Fibroblast of skin of back (primary cell): ENCODE measurements around the gene TCF7L2.
A peak's percentile ranks its signal among the peaks of the same experiment; 100 is the strongest.

Experiments
- DNase-seq: peaks from one replicate; pipeline ENCODE4 v3.0.0-alpha.2; 2013

Gene TCF7L2

DNA sequence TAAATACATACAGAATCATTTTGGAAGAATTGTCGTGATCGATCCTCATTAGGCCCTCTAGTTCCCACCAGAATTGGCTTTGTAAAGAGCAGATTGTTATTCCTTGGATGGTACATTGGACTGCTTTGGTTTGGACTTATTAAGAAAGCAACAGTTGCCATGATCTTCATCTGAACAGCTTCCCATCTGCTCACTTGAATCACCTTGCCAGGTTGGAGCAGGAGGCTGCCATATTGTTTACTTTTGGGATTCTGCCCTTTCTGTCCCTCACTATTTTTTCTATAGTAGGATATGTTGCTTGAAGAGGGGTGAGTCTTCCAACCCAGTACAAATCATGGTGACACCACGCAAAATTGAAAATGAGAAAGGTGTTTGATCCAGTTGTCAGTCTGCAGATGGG, 199.6 kb downstream of the TCF7L2 start:
- DNase-seq = no peak

DNA sequence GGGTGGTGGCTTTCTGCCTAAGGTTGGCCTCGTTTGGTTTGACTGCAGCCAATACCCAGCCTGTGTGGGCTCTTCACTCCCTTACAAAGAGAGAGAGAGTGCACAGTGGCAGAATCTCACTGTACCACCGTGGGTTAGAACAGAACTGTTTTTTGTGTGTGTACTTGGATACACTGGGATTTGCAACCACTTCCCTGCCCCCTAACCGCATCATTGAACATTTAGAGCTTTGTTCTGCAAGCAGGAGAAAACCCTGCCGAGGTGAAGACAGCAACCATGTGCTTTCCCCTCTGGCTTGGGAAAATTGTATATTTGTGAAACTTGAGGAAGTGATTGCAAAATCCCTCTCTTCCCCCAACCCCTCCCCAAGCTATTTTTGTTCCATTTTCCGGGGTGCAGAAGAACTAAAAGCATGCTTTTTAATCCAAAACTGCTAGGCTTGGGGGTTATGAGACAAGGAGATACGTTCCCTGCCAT, 201.2 kb downstream of the TCF7L2 start:
- DNase-seq = no peak

DNA sequence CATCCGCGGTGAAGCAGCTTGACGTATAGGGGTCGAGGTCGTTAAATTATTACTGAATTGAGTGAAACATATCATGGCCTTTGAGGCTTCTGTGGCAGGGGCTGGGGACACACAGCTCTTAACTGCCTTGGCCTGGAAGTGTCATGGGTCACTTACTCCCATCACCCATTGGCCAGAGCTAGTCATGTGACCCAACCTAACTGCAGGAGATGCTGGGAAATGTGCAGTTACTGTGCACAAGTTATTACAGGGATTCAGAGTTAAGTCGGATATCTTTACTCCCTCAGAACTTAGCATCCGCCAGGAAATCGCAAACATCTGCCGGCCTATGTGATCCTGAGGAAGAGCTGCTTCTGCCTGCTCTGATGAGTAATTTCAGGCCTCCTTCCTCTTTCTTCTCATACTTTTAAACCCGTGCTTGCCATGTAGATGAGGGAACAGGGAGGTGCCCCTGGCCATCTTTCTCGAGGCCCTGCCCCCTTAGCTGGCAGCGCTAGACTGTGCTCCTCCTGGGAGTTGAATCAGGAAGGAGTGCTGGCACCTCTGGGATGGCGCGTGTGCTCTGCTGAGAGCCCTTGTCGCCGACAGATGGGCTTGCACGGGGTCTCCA, 203.6 kb downstream of the TCF7L2 start:
- peak; percentile 23 for DNase-seq

- no peak for DNase-seq
These were observed 207.4 kb downstream of the TCF7L2 start for GRCh38 chr10:113157441-113157840.

- DNase-seq = peak; percentile 61
These were observed 208.1 kb downstream of the TCF7L2 start for GRCh38 chr10:113158183-113158582.

DNA sequence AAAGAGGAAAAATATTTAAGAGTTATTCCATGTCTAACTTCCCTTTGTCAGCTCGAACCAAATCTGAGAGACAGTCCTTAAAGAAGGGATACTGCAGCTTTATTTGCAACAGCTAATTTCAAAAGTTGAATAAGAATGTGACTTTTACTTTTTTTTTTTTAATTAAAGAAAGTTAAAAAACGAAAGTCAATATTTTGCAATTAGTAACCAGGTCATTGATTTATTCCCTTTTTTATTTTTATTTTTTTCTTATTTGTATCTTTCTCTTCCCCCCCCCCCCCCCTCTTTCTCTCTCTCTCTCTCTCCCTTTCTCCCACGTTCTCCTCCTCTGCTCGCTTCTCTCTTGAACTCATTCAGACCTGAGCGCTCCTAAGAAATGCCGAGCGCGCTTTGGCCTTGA, 209.5 kb downstream of the TCF7L2 start:
- DNase-seq = no peak

DNA sequence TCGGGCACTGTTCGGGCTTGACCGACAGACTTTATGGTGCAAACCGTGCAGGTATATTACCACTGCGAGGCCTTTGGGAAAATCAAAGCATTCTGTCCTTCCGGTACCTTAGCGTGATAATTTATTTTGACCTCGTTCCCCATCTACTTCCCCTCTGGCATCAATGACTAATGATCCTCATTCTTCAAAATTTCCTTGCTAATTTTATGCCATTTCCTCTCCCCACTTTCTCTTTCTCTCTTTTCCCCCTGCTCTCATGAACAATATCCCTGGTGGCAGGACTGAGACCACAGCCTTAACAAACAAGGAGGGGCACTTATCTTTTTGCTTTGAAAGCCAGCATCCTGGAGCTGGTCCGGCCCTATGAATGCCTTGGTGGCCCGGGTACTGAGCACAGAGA, 210.6 kb downstream of the TCF7L2 start:
- no peak for DNase-seq

GRCh38 chr10:113161066-113161465, 211.0 kb downstream of the TCF7L2 start:
- DNase-seq = peak; percentile 55

DNA sequence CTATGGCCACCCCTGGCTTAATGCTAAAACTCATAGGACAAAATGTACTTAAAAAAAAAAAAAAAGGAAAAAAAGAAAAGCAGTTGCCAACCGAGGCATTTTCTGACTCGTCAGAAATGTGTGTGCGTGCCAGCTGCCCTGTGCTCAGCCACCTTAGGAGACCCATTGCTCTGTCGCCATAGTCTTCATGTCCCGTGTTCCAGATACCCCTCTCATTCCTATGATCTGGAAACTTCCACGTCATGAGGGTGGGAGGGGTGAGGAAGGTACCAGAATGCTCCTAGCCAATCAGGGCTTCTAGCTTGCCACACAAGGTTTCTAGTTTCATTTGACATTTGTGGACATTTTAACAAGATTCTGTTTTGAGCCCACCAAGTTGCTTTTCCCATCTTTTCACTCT, 212.9 kb downstream of the TCF7L2 start:
- DNase-seq = no peak

DNA sequence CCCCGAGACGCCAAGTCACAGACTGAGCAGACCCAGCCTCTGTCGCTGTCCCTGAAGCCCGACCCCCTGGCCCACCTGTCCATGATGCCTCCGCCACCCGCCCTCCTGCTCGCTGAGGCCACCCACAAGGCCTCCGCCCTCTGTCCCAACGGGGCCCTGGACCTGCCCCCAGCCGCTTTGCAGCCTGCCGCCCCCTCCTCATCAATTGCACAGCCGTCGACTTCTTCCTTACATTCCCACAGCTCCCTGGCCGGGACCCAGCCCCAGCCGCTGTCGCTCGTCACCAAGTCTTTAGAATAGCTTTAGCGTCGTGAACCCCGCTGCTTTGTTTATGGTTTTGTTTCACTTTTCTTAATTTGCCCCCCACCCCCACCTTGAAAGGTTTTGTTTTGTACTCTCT, 215.6 kb downstream of the TCF7L2 start:
- no peak for DNase-seq

GRCh38 chr10:113167702-113168101, 217.7 kb downstream of the TCF7L2 start:
- DNase-seq = no peak

- DNase-seq = no peak
These were observed 218.5 kb downstream of the TCF7L2 start for GRCh38 chr10:113168584-113168983.

DNA sequence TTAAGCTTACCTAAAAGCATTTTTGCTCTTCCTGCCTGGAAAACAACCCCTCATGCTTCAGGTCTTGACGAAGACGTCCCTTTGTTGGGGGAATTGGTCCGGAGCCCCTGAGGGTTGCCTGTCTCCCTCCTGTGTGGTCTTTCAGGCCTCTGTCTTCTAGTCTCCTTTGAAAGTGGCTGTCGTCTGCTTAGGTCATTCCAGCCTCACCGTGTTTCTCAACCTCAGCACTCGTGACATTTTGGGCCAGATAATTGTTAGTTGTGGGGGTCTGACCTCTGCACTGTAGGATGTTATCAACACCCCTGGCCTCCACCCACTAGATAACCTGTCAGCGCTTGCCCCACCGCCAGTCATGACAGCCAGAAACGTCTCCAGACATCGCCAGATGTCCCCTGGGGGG, 219.1 kb downstream of the TCF7L2 start:
- no peak for DNase-seq

DNA sequence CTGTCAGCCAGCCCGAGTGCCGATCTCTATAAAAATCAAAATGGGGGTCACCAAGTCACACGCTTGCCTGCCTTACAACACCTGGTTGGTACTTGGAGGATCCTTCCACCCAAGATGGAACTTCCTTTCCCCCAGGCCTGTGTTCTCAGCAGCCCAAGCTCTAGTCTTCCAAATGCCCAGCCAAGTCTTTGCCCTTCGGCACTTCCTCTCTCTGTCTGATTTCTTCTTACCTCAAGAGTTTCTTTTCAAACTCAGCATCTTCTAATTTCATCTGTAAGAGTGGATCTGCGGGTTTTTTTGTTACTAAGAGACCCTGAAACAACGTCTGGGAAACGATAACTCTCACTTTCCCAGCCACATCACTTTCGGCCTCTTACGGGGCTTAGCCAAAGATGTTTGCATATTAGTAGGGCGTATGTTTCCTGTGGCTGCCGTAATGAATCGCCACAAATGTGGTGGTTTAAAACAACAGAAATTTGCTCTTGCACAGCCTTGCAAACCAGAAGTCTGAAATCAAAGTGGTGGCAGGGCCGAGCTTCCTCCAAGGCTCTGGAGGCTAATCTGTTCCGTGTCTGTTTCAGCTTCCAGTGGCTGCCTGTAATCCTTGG, 219.9 kb downstream of the TCF7L2 start:
- no peak for DNase-seq

GRCh38 chr10:113171662-113172061, 221.6 kb downstream of the TCF7L2 start:
- DNase-seq = no peak

DNA sequence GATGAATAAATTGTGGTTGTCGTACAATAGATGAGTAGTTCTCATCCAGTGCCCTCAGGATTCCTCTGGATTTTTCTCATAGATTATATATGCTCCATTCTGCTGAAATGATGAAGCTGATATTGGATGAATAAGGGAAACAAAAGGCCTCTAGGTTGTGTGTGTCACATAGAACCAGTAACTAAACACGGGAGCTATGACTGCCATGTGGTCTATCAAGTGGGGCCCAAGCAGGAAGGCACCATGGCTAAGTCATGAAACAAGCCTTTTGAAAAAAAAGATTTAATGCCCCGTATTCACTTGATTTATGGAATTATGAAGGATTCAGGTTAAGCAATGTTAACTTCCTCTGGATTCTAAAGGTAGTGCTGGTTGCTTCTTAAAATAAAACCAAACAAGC, 225.1 kb downstream of the TCF7L2 start:
- no peak for DNase-seq

- no peak for DNase-seq
These were observed 226.0 kb downstream of the TCF7L2 start for GRCh38 chr10:113175756-113176651.

DNA sequence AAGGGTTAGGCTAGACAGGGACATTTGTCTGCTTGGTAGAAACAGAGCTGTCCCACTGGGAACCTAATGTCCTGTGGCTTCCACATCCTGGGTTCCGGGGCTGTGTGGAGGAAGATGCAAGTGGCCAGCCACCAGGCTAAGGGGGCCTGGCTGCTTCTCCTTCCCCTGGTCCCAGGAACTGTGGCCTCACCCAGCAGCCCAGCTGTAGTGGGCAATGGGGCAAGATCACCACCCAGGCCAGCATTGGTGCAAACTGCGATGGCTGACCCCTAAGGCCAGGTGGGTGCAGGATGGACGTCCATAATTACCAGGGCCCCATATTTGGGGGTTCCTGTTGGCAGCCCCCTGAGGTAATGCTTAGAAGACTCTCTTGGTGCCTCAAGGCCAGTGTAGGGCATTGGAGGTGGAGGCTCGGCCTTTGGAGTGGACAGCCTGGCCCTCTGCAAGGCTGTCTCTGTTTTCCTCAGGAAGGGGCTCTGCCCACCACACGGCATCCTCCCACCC, 226.7 kb downstream of the TCF7L2 start:
- no peak for DNase-seq

DNA sequence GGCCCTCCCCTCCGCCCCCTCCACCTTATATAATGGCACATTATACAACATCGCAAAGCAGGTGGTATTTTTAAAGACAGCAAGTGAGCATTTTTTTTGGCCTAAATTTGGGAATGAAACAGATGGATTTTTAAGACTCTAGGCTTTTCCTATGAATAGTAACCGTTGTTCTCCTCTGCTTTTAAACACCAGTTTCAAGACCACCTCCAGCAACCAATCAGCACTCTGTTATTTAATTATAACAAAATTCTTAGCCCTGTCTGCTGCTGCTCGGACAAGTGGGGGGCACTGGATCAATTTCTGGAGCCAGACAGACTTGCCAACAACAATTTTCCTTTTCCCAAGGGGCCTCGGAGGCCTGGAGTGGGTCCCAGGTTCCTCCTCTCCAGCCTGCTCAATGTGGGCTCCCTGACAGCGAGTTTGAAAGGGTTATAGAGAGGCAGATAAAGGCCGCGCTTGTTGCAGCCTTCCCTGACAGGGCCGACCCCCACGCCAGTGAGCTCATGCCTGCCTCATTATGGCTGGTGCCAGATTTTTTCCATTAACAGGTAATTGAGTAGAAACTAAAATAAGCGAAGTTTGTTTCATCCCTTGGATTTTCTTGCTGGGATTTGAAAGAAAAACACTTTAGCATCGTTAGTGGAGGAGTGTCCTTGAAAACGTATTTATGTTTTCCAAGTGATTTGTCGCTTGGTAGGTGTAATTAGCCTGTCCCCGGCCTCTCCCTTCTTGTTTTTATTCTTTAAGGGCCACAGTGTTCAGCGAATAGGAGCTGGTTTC, 227.3 kb downstream of the TCF7L2 start:
- DNase-seq = no peak

DNA sequence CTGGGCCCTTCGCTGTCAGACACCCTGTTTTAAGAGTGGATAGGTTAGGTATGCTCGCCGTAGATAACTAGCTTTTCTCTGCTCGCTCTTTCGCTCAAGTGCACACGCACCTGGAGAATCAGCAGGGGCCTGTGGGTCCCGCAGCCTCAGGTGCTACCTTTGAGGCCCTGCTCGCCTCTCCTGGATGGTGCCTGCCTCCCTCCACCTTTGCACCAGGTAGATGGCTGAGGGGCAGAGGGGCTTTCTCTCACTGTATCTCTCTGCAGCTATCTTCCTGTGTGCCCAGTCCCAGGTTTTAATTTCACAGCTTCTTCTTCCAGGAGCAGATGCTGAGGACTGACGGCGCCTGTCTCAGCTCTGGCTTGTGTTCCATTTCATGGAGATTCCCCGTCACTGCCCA, 227.9 kb downstream of the TCF7L2 start:
- no peak for DNase-seq

DNA sequence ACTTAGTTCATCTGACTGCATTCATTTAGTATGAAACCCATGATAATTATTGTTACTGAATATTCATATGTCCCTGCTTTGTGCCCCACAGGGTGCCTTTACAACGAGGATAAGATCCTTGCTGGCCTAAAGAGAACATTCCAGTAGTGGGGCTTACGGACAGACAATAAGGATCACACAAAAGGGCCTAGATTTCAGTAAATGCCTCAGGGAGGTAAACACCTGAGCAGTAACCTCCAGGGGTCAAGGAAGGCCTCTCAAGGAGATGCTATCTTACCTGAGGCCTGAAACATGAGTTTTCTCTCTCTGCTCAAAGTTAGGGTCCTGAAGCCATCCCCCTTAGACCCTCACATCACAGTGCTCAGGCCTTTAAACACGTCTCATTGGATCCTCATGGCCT, 228.7 kb downstream of the TCF7L2 start:
- no peak for DNase-seq

DNA sequence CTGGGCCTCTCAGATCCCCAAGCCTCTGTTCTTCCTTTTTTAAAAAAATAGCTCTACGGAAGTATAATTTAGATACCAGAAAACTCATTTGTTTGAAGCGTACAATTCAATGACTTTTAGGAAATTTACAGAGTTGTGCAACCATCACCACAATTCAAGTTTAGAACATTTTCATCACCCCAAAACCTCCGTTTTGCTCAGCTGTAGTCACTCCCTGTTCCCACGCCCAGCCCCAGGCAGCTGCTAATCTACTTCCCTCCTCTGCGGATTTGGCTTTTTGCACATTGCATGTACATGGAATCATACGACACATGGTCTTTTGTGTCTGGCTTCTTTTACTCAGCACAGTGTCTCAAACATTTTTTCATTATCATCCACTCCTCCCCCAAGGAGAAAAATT, 229.2 kb downstream of the TCF7L2 start:
- DNase-seq = no peak

GRCh38 chr10:113179966-113180365, 229.9 kb downstream of the TCF7L2 start:
- DNase-seq = no peak
